ENCODE data around the gene CAPN14.

- TF ChIP-seq CTCF (IDR thresholded peaks at IDR 0.05): no peak
- TF ChIP-seq POLR2A (IDR thresholded peaks at IDR 0.05): no peak
Measured at GRCh38 chr2:31241625-31242270, 24.4 kb upstream of the CAPN14 start.

Data from gastroesophageal sphincter (tissue), 3 donors.